NCI-H526 treated with DMSO at 0.1 percent for 48 hours (cell line): ENCODE data around the gene TP53TG3C.
"Not testable (repeated sequence)": the region's sequence is repeated elsewhere in the genome, so short reads cannot be mapped to it uniquely, and the experiment has no call there.

Experiments used
- DNase-seq: peaks from one replicate; lab custom pipeline; 2025; lab: John Stamatoyannopoulos, UW

Gene TP53TG3C

GRCh38 chr16:33193926-33194325, at the start of gene TP53TG3C:
TP53TG3C (plus strand) TSS chr16:33194226; CDS start chr16:33194294, 68 bp downstream.
- DNase-seq, result not testable (repeated sequence)
